ENCODE results near the gene MPLKIP. TPM values are rescaled to one million over a fixed set of nuclear protein-coding genes. Genes with fewer than 3 reads are reported as not detected.

MPLKIP gene
- 13.8 and 21.0 TPM in 2 replicates for total RNA-seq

GRCh38 chr7:40134428-40135316, at the start of gene MPLKIP, which contains the start of gene SUGCT:
TSS of gene MPLKIP (minus strand) at chr7:40134622. CDS start at chr7:40134567, 55 bp downstream.
TSS of gene SUGCT (plus strand) at chr7:40135005.

Other genes starting within 250 kb of the MPLKIP start
- 42.4 and 58.1 TPM in 2 replicates for gene CDK13, start 184.4 kb downstream of the MPLKIP start, total RNA-seq
- 14.9 and 15.6 TPM in 2 replicates for gene SUGCT, start 383 bp upstream of the MPLKIP start, total RNA-seq